ENCODE data around the gene ARMS2. TPM values are rescaled to one million over a fixed set of nuclear protein-coding genes. Genes with fewer than 3 reads are reported as not detected.
A peak's percentile ranks its signal among the peaks of the same experiment; 100 is the strongest.

Gene ARMS2
- total RNA-seq, 3 donors from 2014 or later: not detected

GRCh38 chr10:122459561-122460273 is 5.3 kb downstream of the ARMS2 start:
- Histone ChIP-seq H3K36me3 (no peaks in the 10 kb centered on the region), H3K27me3 (no peaks in the 10 kb centered on the region), H3K4me1 (peaks cover 4 to 6% of the 10 kb centered on the region in 2 donors), H3K9me3 (no peaks in the 10 kb centered on the region), H3K27ac (peak overlapping the region in 1 of 2 donors; percentile 52), H3K4me3 (no peak overlapping the region)
- TF ChIP-seq POLR2AphosphoS5 (IDR thresholded peaks at IDR 0.05) (no peak), POLR2A (IDR thresholded peaks at IDR 0.05) (no peak)
- DNase-seq (ENCODE audit: low spot score in 2 of 2): no peak
- intact Hi-C loops (cut with DNase I; ENCODE audit: low total_unique reads): no loop called here

- Histone ChIP-seq H3K27me3 (no peaks in the 10 kb centered on the region), H3K36me3 (no peaks in the 10 kb centered on the region), H3K27ac (peak overlapping the region; percentile 68 to 76), H3K4me3 (peak overlapping the region; percentile 72 to 91 (median 81)), H3K9me3 (no peaks in the 10 kb centered on the region), H3K4me1 (peaks cover 4 to 6% of the 10 kb centered on the region in 2 donors)
- no peak for DNase-seq (ENCODE audit: low spot score in 2 of 2)
- TF ChIP-seq POLR2A (IDR thresholded peaks at IDR 0.05): no peak
- no peak for TF ChIP-seq CTCF (IDR thresholded peaks at IDR 0.05)
- TF ChIP-seq POLR2AphosphoS5 (IDR thresholded peaks at IDR 0.05): no peak
- intact Hi-C loops (cut with DNase I; ENCODE audit: low total_unique reads): no loop called here
These were observed 6.4 kb downstream of the ARMS2 start for GRCh38 chr10:122460891-122461293.

GRCh38 chr10:122461367-122461728 is 6.9 kb downstream of the ARMS2 start, which contains the start of gene HTRA1:
TSS of gene HTRA1 (plus strand) at chr10:122461553. CDS start at chr10:122461653, 100 bp downstream.
- H3K4me3 ChIP-seq: peak within 1 kb of the TSS; percentile 72 to 91 (median 81)
- peak; percentile 49 to 61 for DNase-seq (ENCODE audit: low spot score in 2 of 2)
- H3K4me1 ChIP-seq: peaks cover 4 to 6% of the 10 kb centered on the region in 2 donors
- H3K36me3 ChIP-seq: no peaks in the 10 kb centered on the region
- peak within 1 kb of the TSS; percentile 75 to 76 for H3K27ac ChIP-seq
- TF ChIP-seq POLR2AphosphoS5 (IDR thresholded peaks at IDR 0.05): no peak
- no peak for TF ChIP-seq POLR2A (IDR thresholded peaks at IDR 0.05)
- no peak for TF ChIP-seq CTCF (IDR thresholded peaks at IDR 0.05)
- no peaks in the 10 kb centered on the region for H3K27me3 ChIP-seq
- intact Hi-C loops (cut with DNase I; ENCODE audit: low total_unique reads): no loop called here
- H3K9me3 ChIP-seq: no peaks in the 10 kb centered on the region

GRCh38 chr10:122461729-122462532 is 7.5 kb downstream of the ARMS2 start:
- Histone ChIP-seq H3K4me3 (peak overlapping the region; percentile 72 to 91 (median 81)), H3K9me3 (no peaks in the 10 kb centered on the region), H3K36me3 (no peaks in the 10 kb centered on the region), H3K4me1 (peaks cover 4 to 6% of the 10 kb centered on the region in 2 donors), H3K27me3 (no peaks in the 10 kb centered on the region), H3K27ac (peak overlapping the region; percentile 75 to 76)
- no peak for DNase-seq (ENCODE audit: low spot score in 2 of 2)
- TF ChIP-seq POLR2A (IDR thresholded peaks at IDR 0.05) (no peak), POLR2AphosphoS5 (IDR thresholded peaks at IDR 0.05) (no peak), CTCF (IDR thresholded peaks at IDR 0.05) (no peak)
- intact Hi-C loops (cut with DNase I; ENCODE audit: low total_unique reads): no loop called here

GRCh38 chr10:122462533-122463465 is 8.3 kb downstream of the ARMS2 start:
- peak in 1 of 2 donors; percentile 45 for DNase-seq (ENCODE audit: low spot score in 2 of 2)
- Histone ChIP-seq H3K4me1 (peaks cover 4 to 6% of the 10 kb centered on the region in 2 donors), H3K4me3 (peak overlapping the region; percentile 72 to 91 (median 81)), H3K27me3 (no peaks in the 10 kb centered on the region), H3K27ac (peak overlapping the region; percentile 75 to 76), H3K9me3 (no peaks in the 10 kb centered on the region), H3K36me3 (no peaks in the 10 kb centered on the region)
- intact Hi-C loops (cut with DNase I; ENCODE audit: low total_unique reads): no loop called here
- TF ChIP-seq CTCF (IDR thresholded peaks at IDR 0.05): no peak
- TF ChIP-seq POLR2AphosphoS5 (IDR thresholded peaks at IDR 0.05): peak in 1 of 3 donors; percentile 17
- peak; percentile 10 for TF ChIP-seq POLR2A (IDR thresholded peaks at IDR 0.05)

All from breast epithelium (tissue), 4 donors.